HG03103 (cell line): Measurements from ENCODE around the gene PDXP.
"Not testable (repeated sequence)": the region's sequence is repeated elsewhere in the genome, so short reads cannot be mapped to it uniquely, and the experiment has no call there.

Source experiments
- ATAC-seq: cut with Tn5 transposase; IDR thresholded peaks from one replicate; pipeline ENCODE4 v1.9.1; 2021; ENCODE audit warnings: low read depth; ENCODE audit not compliant: unreplicated experiment

Gene PDXP

GRCh38 chr22:37692627-37693285 is 34.2 kb downstream of the PDXP start:
- ATAC-seq: no peak

GRCh38 chr22:37694131-37694530 is 35.6 kb downstream of the PDXP start:
- ATAC-seq: not testable (repeated sequence)

DNA sequence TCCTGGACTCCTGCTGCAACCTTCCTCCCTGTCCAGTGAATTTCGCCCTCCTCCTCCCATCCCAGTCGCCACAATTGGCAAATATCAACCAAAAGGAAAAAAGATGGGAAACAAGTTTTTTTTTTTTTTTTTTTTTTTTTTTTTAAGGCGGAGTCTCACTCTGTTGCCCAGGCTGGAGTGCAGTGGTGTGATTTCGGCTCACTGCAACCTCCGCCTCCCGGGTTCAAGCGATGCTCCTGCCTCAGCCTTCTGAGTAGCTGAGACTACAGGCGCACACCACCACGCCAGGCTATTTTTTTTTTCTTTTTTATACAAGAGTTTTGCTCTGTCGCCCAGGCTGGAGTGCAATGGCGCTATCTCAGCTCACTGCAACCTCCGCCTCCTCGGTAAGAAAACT is 37.7 kb downstream of the PDXP start:
- ATAC-seq: not testable (repeated sequence)

- ATAC-seq: peak; percentile 70
Measured at GRCh38 chr22:37696657-37697537, 38.4 kb downstream of the PDXP start, which contains the start of gene TRIOBP. TSS of gene TRIOBP (plus strand) at chr22:37697048. CDS start at chr22:37701366, 4,318 bp downstream.

GRCh38 chr22:37697538-37697835 is 39.0 kb downstream of the PDXP start:
- ATAC-seq: no peak

GRCh38 chr22:37701141-37701786 is 42.7 kb downstream of the PDXP start:
- ATAC-seq: no peak

DNA sequence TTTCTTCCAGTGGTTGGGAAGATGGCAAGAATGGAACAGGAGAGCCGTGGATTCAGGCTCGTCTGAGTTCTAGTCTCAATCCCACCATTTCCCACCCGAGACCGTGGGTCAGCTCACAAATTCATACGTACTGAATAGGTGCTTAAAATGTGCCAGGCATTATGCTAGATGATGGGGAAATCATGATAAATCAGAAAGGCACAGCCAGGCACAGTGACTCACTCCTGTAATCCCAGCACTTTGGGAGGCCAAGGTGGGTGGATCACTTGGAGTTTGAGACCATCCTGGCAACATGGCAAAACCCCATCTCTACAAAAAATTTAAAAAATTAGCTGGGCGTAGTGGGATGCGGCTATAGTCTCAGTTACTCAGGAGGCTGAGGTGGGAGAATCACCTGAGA is 45.4 kb downstream of the PDXP start:
- ATAC-seq: no peak

DNA sequence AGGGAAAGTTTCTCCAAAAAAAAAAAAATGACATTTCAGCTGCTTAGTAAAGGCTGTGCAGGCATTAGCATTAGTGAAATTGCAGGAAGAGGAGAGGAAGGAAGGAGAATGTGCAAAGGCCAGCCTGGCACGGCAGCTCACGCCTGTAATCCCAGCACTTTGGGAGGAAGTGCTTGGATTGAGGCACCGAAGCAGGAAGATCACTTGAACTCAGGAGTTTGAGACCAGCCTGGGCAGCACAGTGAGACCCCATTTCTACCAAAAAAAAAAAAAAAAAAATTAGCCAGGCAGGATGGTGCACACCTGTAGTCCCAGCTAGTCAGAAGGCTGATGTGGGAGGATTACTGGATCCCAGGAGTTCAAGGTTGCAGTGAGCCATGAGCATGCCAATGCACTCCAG is 46.1 kb downstream of the PDXP start:
- ATAC-seq: no peak

GRCh38 chr22:37705205-37705604 is 46.7 kb downstream of the PDXP start:
- no peak for ATAC-seq

DNA sequence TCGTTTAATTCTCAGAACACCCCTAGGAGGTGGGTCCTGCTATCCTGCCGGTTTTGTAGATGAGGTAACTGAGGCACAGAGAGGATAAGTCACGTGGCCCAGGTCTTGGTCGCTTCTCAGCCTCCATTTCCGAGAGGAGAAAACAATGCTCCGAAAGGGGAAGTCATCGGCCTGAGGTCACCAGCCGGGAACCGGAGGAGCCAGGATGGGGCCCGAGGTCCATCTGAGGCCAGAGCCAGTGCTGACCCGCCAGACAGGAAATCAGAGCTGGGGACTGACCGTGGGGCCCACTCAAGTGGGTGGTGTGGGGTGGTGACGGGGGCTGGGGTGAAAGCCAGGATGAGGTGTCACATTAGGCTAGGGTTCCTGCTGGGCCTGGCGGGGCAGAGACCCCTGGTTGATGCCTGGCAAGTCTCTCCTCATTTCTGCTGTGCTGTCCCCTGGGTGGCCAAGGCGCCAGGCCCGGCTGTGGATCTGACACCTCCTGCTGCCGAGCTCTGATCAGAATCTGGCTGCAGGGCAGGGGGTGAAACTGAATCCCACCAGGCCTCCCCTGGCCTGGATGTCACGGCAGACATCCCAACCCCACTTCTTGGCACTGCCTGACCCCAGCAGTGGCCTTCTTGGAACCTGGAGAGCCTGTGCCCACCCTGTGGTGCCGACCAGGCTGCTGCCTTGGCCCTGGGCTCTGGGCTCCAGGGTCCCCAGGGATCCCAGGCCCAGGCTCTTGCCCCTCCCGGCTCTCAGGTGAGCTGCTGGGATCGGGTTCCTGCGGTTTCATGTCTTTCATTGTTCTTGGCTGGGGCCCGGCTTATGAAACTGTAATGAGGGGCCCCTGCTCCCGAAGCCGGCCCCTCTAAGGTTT is 50.3 kb downstream of the PDXP start:
- no peak for ATAC-seq

GRCh38 chr22:37709445-37709765 is 50.9 kb downstream of the PDXP start:
- ATAC-seq: no peak

DNA sequence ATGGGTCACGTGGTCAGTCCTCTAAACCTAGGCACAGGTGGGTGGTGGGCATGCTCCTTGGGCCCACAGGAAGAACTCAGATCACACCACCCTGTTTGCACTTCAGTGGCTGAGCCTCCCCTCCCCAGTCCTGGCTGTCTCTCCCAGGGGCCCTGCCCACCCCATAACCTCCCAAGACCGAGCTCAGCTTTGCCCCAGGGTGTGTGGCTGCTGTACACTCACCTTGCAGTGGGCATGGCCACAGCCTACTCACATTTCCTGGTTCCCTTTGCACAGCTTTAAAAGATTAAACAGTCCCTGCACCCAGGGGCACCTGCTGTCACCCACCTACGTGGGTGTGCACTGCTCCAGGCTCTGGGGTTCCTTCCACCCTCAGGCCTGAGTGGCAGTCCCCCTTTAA is 52.2 kb downstream of the PDXP start:
- ATAC-seq: no peak

GRCh38 chr22:37711490-37711889 is 53.0 kb downstream of the PDXP start:
- ATAC-seq: no peak

DNA sequence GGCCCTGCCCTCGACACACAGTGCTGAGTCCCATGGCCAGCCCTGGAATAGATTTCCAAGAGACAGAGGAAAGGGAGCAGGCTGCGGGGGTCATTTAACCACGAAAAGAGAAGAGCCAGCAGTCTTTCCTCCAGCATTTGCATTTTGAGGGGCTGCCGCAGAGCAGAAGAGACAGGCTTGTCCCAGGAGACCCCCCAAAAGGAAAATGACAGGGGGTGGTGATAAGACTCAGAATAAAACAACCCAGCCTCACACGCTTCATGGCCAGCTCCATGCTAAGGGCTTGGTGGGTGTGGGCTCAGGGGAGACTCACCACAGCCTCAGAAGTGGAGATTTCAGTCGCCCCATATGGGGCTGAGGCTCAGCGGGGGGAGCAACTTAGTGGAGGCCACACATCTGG is 55.2 kb downstream of the PDXP start:
- no peak for ATAC-seq

- ATAC-seq: no peak
Measured at GRCh38 chr22:37714634-37715033, 56.1 kb downstream of the PDXP start.

DNA sequence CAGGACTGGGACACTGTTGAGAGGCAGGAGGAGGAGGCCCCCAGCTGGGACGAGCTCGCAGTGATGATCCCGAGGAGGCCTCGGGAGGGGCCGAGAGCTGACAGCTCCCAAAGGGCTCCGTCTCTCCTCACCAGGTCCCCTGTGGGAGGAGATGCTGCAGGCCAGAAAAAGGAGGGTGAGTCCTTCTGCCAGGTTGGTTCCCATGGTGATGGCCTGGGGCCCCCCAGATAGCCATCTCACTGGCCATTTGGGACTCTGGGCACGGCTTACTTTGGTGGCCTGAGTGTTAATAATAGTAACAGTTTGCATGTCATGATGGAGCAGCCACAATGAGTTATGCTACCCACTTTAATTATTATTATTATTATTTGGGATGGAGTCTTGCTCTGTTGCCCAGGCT is 57.2 kb downstream of the PDXP start:
- ATAC-seq: no peak
